Stimulated activated naive B cell treated with anti-CD40 and anti-IgM and Interleukin-4, amounts not matched to agents 10 μg/mL and 1 μg/mL and 100 μg/mL, for 72 hours (primary cell): ENCODE measurements around the gene NCOA3.
A peak's percentile ranks its signal among the peaks of the same experiment; 100 is the strongest.
"Not testable (repeated sequence)": the region's sequence is repeated elsewhere in the genome, so short reads cannot be mapped to it uniquely, and the experiment has no call there.

Source experiments
- ATAC-seq, 2 donors: fragments of 150-1000 bp; cut with Tn5 transposase; replicated peaks; 2 replicates each; pipeline ENCODE4 v1.10.0; 2021; ENCODE audit warnings: moderate library complexity in 1 of 2
- DNase-seq: peaks from one replicate; pipeline ENCODE4 v3.0.0; 2021
- H3K27ac Mint-ChIP-seq: one replicate; pipeline ENCODE4 v1.8.0; 2022; ENCODE audit warnings: mild to moderate bottlenecking, mixed read lengths
- H3K27me3 Mint-ChIP-seq, 2 donors: one replicate each; pipeline ENCODE4 v1.8.0; 2022; ENCODE audit warnings: mixed read lengths in 2 of 2
- H3K36me3 Mint-ChIP-seq, 2 donors: one replicate each; pipeline ENCODE4 v1.8.0; 2022; ENCODE audit warnings: mixed read lengths in 2 of 2, mild to moderate bottlenecking in 1 of 2
- H3K4me1 Mint-ChIP-seq, 2 donors: one replicate each; pipeline ENCODE4 v1.8.0; 2022; ENCODE audit warnings: mixed read lengths in 2 of 2, mild to moderate bottlenecking in 1 of 2
- H3K4me3 Mint-ChIP-seq, 2 donors: one replicate each; pipeline ENCODE4 v1.8.0; 2022; ENCODE audit warnings: mild to moderate bottlenecking in 2 of 2, mixed read lengths in 2 of 2, moderate library complexity in 1 of 2
- H3K9me3 Mint-ChIP-seq, 2 donors: one replicate each; pipeline ENCODE4 v1.8.0; 2022; ENCODE audit warnings: mixed read lengths in 2 of 2, mild to moderate bottlenecking in 1 of 2

Gene NCOA3

GRCh38 chr20:47501482-47502270, at the start of gene NCOA3:
Gene NCOA3 (plus strand): TSS chr20:47501887. CDS start chr20:47622248, 120,361 bp downstream.
- H3K4me1 Mint-ChIP-seq, result peaks cover 25 to 36% of the 10 kb centered on the region in 2 donors
- peaks cover 17 to 24% of the 10 kb centered on the region in 2 donors for H3K36me3 Mint-ChIP-seq
- H3K27ac Mint-ChIP-seq, result peak within 1 kb of the TSS; percentile 100
- no peaks in the 10 kb centered on the region for H3K27me3 Mint-ChIP-seq
- no peaks in the 10 kb centered on the region for H3K9me3 Mint-ChIP-seq
- peak; percentile 86 for DNase-seq
- peak within 1 kb of the TSS; percentile 90 to 100 for H3K4me3 Mint-ChIP-seq
- peak; percentile 87 to 93 for ATAC-seq

- no peak overlapping the region for H3K4me3 Mint-ChIP-seq
- no peak for ATAC-seq
- no peak for DNase-seq
- peak overlapping the region; percentile 83 for H3K27ac Mint-ChIP-seq
- no peaks in the 10 kb centered on the region for H3K36me3 Mint-ChIP-seq
- no peaks in the 10 kb centered on the region for H3K9me3 Mint-ChIP-seq
- H3K27me3 Mint-ChIP-seq, result no peaks in the 10 kb centered on the region
- peaks cover 34 to 74% of the 10 kb centered on the region in 2 donors for H3K4me1 Mint-ChIP-seq
Observed at GRCh38 chr20:47452736-47453161, 48.9 kb upstream of the NCOA3 start.

GRCh38 chr20:47453167-47453782, 48.4 kb upstream of the NCOA3 start:
- Mint-ChIP-seq H3K4me3 (peak overlapping the region; percentile 21 to 44), H3K36me3 (no peaks in the 10 kb centered on the region), H3K9me3 (no peaks in the 10 kb centered on the region), H3K4me1 (peaks cover 34 to 78% of the 10 kb centered on the region in 2 donors), H3K27ac (peak overlapping the region; percentile 83), H3K27me3 (no peaks in the 10 kb centered on the region)
- ATAC-seq (peak; percentile 89 to 95), DNase-seq (peak; percentile 64)

- DNase-seq (no peak), ATAC-seq (no peak)
- Mint-ChIP-seq H3K9me3 (no peaks in the 10 kb centered on the region), H3K27ac (peak overlapping the region; percentile 56), H3K4me1 (peaks cover 34 to 83% of the 10 kb centered on the region in 2 donors), H3K4me3 (peak overlapping the region; percentile 40 to 45), H3K27me3 (no peaks in the 10 kb centered on the region), H3K36me3 (no peaks in the 10 kb centered on the region)
Observed at GRCh38 chr20:47454298-47455132, 47.2 kb upstream of the NCOA3 start.

GRCh38 chr20:47455133-47456040, 46.3 kb upstream of the NCOA3 start:
- ATAC-seq (no peak), DNase-seq (no peak)
- no peak overlapping the region for H3K4me3 Mint-ChIP-seq
- peak overlapping the region; percentile 3 for H3K27ac Mint-ChIP-seq
- H3K9me3 Mint-ChIP-seq, result no peaks in the 10 kb centered on the region
- peaks cover 36 to 79% of the 10 kb centered on the region in 2 donors for H3K4me1 Mint-ChIP-seq
- H3K27me3 Mint-ChIP-seq, result no peaks in the 10 kb centered on the region
- no peaks in the 10 kb centered on the region for H3K36me3 Mint-ChIP-seq

- Mint-ChIP-seq H3K27ac (peak overlapping the region; percentile 9), H3K4me3 (no peak overlapping the region), H3K36me3 (no peaks in the 10 kb centered on the region), H3K9me3 (no peaks in the 10 kb centered on the region), H3K4me1 (peaks cover 32 to 72% of the 10 kb centered on the region in 2 donors), H3K27me3 (no peaks in the 10 kb centered on the region)
- no peak for DNase-seq
- no peak for ATAC-seq
Observed at GRCh38 chr20:47456041-47456537, 45.6 kb upstream of the NCOA3 start.

- no peak for DNase-seq
- H3K4me1 Mint-ChIP-seq, result peaks cover 28 to 67% of the 10 kb centered on the region in 2 donors
- no peak overlapping the region for H3K4me3 Mint-ChIP-seq
- no peaks in the 10 kb centered on the region for H3K9me3 Mint-ChIP-seq
- H3K36me3 Mint-ChIP-seq, result no peaks in the 10 kb centered on the region
- no peaks in the 10 kb centered on the region for H3K27me3 Mint-ChIP-seq
- no peak overlapping the region for H3K27ac Mint-ChIP-seq
- ATAC-seq, result peak; percentile 56 to 78
Observed at GRCh38 chr20:47456952-47457724, 44.5 kb upstream of the NCOA3 start.

GRCh38 chr20:47458280-47459050, 43.2 kb upstream of the NCOA3 start:
- Mint-ChIP-seq H3K4me1 (peaks cover 25 to 54% of the 10 kb centered on the region in 2 donors), H3K27ac (peak overlapping the region; percentile 59)
- ATAC-seq, H3K9me3 Mint-ChIP-seq, H3K27me3 Mint-ChIP-seq, DNase-seq, H3K4me3 Mint-ChIP-seq, H3K36me3 Mint-ChIP-seq: not testable (repeated sequence)

- H3K27me3 Mint-ChIP-seq, result no peaks in the 10 kb centered on the region
- H3K4me3 Mint-ChIP-seq, result no peak overlapping the region
- no peak for ATAC-seq
- H3K27ac Mint-ChIP-seq, result no peak overlapping the region
- no peaks in the 10 kb centered on the region for H3K9me3 Mint-ChIP-seq
- DNase-seq, result no peak
- H3K4me1 Mint-ChIP-seq, result peaks cover 22 to 43% of the 10 kb centered on the region in 2 donors
- H3K36me3 Mint-ChIP-seq, result no peaks in the 10 kb centered on the region
Observed at GRCh38 chr20:47459344-47460073, 42.2 kb upstream of the NCOA3 start.

- H3K9me3 Mint-ChIP-seq, H3K36me3 Mint-ChIP-seq, ATAC-seq, H3K4me3 Mint-ChIP-seq, H3K27me3 Mint-ChIP-seq, DNase-seq, H3K27ac Mint-ChIP-seq: not testable (repeated sequence)
- H3K4me1 Mint-ChIP-seq, result peaks cover 22 to 34% of the 10 kb centered on the region in 2 donors
Observed at GRCh38 chr20:47460761-47461112, 41.0 kb upstream of the NCOA3 start.

GRCh38 chr20:47461120-47461685, 40.5 kb upstream of the NCOA3 start:
- Mint-ChIP-seq H3K27me3 (no peaks in the 10 kb centered on the region), H3K4me3 (no peak overlapping the region), H3K36me3 (no peaks in the 10 kb centered on the region), H3K4me1 (peaks cover 22 to 29% of the 10 kb centered on the region in 2 donors), H3K9me3 (no peaks in the 10 kb centered on the region), H3K27ac (peak overlapping the region; percentile 7)
- DNase-seq (no peak), ATAC-seq (no peak)
